PFSK-1 (cell line): ENCODE measurements around the gene U2SURP.

Source experiments
- FOXP2 ChIP-seq: optimal IDR thresholded peaks from 2 replicates; pipeline ENCODE3; 2011; ENCODE audit warnings: borderline replicate concordance, control low read depth, inconsistent platforms; ENCODE audit not compliant: insufficient read depth; ENCODE audit errors: extremely low read length, extremely low read depth
- POLR2AphosphoS5 ChIP-seq: IDR thresholded peaks from 2 replicates; pipeline ENCODE4 v1.6.1; 2012; ENCODE audit warnings: low read depth, mild to moderate bottlenecking, control low read depth, low read length, moderate library complexity
- REST ChIP-seq, 2 experiments: IDR thresholded peaks; 2 replicates each; pipeline versions ENCODE4 v1.6.1 to v1.8.0; 2011 to 2012; ENCODE audit warnings: low read depth in 2 of 2, low read length in 2 of 2, control low read depth in 1 of 2, inconsistent platforms in 1 of 2, mild to moderate bottlenecking in 1 of 2, moderate library complexity in 1 of 2; ENCODE audit not compliant: insufficient read depth in 1 of 2
- SIN3A ChIP-seq: IDR thresholded peaks from 2 replicates; pipeline ENCODE4 v1.6.1; 2012; ENCODE audit warnings: mild to moderate bottlenecking, low read length, moderate library complexity, borderline replicate concordance; ENCODE audit not compliant: insufficient read depth
- TAF1 ChIP-seq: IDR thresholded peaks from 2 replicates; pipeline ENCODE4 v1.6.1; 2012; ENCODE audit warnings: low read length, control low read depth, borderline replicate concordance; ENCODE audit not compliant: insufficient read depth

U2SURP gene

DNA sequence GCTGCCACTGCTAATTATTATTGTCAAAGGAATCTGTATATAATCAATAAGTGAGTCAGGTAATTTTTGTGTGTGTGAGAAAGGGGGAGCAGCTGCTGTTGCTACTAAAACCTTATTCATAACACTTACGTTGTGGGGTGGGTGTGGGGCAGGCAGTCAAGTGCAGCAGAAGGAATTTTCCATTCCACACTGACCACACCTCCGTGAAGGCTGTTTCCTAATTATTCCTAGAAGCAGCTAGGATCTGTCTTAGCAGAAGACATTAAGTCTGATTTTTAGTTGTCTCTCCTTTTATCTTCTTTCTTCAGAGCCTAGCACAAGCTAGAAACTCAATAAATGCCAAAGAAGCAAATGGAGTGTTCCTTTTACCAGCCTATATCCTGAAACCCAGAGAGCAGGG, 4.0 kb upstream of the U2SURP start:
- no peak for TF ChIP-seq POLR2AphosphoS5
- TF ChIP-seq TAF1 = no peak
- TF ChIP-seq FOXP2 = no peak
- no peak for TF ChIP-seq REST (IDR thresholded peaks at IDR 0.05; ENCODE audit: insufficient read depth in 1 of 2, low read depth in 2 of 2, low read length in 2 of 2)
- no peak for TF ChIP-seq SIN3A

GRCh38 chr3:142998439-142998838, 2.9 kb upstream of the U2SURP start:
- TF ChIP-seq REST (IDR thresholded peaks at IDR 0.05; ENCODE audit: insufficient read depth in 1 of 2, low read depth in 2 of 2, low read length in 2 of 2) (no peak), SIN3A (no peak), POLR2AphosphoS5 (no peak), FOXP2 (no peak), TAF1 (no peak)

DNA sequence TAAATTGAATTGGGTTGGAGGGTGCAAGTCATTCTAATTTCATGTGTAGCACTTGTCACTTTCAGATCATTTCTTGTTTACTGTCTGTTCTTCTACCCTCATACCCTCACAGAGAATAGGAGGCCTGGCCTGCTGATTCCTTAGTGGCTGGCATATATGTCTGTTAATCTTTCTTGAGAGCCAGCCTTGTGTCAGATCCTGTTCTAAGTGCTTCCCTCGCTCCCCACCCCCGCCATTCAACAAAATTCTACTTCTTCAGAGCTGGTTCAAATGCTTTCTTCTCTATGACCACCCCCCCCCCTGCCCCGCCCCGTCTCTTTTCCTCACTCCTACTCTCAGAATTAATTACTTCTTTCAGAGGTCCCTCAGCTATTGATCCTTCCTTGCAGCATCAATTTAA, 1.5 kb upstream of the U2SURP start:
- TF ChIP-seq TAF1 (no peak), REST (IDR thresholded peaks at IDR 0.05; ENCODE audit: insufficient read depth in 1 of 2, low read depth in 2 of 2, low read length in 2 of 2) (no peak), FOXP2 (no peak), SIN3A (no peak), POLR2AphosphoS5 (no peak)

DNA sequence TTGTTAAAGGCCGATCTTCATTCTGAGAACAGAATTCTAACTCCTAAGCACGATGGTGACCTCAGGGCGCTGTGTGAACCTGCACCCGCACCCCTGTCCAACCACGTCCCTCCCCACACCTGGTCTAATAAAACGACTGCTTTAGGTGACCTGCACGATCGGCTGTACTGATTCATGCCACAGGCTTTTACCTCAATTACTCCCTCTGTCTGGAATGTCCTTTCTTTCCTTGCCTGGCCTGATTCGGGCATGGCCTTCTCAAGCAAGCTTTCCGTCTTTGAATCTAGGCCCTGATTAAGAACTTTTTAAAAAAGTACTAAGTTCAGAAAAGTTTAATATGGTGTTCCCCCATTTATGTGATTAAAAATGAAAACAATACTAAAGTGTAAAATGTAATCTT, 842 bp upstream of the U2SURP start:
- TF ChIP-seq TAF1 (no peak), SIN3A (no peak), FOXP2 (no peak), REST (IDR thresholded peaks at IDR 0.05; ENCODE audit: insufficient read depth in 1 of 2, low read depth in 2 of 2, low read length in 2 of 2) (no peak)

DNA sequence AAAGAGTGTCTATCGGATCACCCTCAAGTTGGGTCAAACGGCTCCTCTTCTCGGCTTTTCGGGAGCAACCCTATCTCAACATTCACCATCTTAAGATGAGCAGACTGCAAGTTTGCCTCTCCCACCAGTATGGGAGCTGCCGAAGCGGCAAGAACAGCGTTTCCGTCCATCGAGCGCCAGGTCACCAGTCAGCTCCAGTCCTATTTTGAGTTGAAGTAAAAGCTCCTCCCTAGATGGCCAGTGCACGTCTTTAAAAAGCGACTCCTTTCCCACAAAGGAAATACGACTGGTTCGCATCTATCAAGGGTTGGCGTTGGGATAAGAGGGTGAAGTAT, 369 bp upstream of the U2SURP start:
- TF ChIP-seq POLR2AphosphoS5 = no peak
- no peak for TF ChIP-seq REST (IDR thresholded peaks at IDR 0.05; ENCODE audit: insufficient read depth in 1 of 2, low read depth in 2 of 2, low read length in 2 of 2)
- no peak for TF ChIP-seq FOXP2
- no peak for TF ChIP-seq TAF1
- TF ChIP-seq SIN3A = no peak
